ENCODE results near the gene ANKS1B.

GRCh38 chr12:98748463-98748862 lies 1236.3 kb downstream of the ANKS1B start:
- TF ChIP-seq CTCF (IDR thresholded peaks at IDR 0.05) = no peak
- no peak for TF ChIP-seq POLR2A (IDR thresholded peaks at IDR 0.05)
